GM18951 (cell line): ENCODE measurements around the gene HLCS.

Experiments
- POLR2A ChIP-seq: IDR thresholded peaks from 4 replicates; pipeline ENCODE4 v1.6.1; 2011; ENCODE audit warnings: mild to moderate bottlenecking; ENCODE audit not compliant: insufficient read length, insufficient read depth; ENCODE audit errors: extremely low read depth
- in situ Hi-C: fragments of 300-500 bp; cut with MboI; formaldehyde crosslinking; loops from one replicate; pipeline ENCODE4 v1.12.0; 2022; ENCODE audit warnings: low sequenced_read_pairs, mixed read lengths, inconsistent platforms; ENCODE audit not compliant: unreplicated experiment

The HLCS gene

DNA sequence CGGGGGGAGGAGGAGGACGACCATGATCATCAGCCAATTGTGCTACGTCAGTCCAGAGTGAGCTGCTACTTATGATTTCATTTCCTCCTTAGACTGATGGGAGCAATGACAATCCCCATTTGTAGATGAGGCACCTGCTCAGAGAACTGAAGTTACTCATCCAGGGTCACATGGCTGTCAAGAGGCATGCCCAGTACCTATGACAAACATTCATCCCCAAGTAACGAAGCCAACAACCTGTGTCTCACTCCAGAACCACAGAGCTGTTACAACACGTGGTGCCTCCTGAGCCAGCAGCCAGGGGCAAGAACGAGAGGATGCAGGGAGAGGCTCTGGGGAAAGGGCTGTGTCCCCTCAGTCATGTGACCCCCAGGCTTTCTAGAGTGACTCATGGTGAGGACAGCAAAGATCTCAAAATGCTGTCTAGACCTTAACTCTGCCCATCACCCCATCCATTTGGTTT, 173.9 kb downstream of the HLCS start:
- in situ Hi-C loops, result no loop called here
- TF ChIP-seq POLR2A, result no peak

DNA sequence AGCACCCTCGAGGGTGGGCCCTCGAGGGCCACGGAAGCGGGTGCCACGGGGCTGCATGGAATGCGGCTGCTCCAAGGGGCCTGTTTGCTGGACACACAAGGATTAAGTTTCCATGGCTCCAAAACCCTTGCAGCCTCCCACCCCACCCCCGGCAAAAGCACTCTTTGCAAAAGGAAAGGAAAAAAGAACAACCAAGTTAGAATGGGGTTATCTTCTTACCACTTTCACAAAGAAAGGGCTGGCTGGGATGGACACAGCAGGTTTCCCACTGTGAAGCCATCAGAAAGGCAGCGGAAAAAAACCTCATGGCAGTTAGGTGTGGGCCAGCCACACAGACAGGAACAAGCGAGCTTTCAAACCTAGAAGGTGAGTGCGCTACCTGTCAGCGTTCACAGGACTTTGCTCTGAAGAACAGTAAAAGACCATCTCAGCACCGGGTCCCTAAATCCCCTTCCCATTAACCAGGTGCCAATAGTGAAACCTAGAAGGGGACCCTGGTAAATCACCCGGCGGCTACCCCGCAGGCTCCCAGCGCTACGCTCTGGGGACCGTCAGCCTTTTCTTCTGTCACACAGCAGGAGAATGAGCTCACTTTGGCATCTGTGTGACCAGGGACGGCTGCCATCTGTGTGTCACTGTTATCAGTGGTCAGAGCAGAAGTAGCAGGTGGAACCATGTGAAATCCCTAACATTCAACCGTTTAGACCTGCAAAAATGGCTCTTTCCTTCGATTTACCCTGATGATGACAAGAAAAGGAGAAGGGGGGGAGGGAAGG, 174.6 kb downstream of the HLCS start:
- in situ Hi-C loops, result no loop called here

DNA sequence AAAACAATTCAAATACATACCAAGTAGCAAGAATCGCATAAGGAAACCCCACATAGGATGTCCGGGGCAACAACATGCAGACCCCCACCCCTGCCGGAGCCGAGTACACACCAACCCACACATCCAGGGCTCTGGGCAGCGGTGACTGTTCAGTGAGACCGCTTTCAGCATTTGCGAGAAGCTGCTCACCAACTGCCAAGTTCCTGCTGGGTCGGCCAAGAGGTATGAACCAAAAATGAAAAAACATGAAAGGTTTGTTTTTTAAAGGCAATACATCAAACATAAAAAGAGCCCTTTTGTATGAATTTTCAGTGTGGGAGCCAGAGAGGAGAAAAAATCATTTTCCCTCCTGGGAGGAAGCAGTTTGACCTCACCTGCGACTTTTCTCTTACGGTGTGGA, 175.3 kb downstream of the HLCS start:
- in situ Hi-C loops, result no loop called here

More for the DNA sequence above, 174.6 kb downstream of the HLCS start:
- TF ChIP-seq POLR2A, result no peak

DNA sequence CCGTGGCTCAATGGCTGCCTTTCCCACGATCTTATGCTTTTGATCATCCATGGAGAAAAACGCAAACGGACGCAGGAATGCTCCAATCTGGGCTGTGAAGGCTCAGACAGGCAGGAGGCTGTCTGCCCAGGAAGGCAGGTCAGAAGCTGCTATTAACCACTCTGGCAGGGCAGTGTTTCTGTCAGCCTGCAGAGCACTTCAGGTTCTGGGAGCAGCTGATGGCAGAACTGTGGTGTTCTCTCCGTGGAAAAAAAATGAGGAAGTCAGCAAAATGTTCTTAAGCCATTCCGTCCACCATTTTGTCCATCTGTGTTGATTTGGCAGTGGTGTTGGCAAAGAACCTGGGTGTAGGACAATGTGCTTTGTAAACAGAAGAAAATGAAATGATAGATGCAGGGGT, 175.9 kb downstream of the HLCS start:
- no peak for TF ChIP-seq POLR2A
- in situ Hi-C loops, result no loop called here

More for the DNA sequence above, 175.3 kb downstream of the HLCS start:
- TF ChIP-seq POLR2A, result no peak

DNA sequence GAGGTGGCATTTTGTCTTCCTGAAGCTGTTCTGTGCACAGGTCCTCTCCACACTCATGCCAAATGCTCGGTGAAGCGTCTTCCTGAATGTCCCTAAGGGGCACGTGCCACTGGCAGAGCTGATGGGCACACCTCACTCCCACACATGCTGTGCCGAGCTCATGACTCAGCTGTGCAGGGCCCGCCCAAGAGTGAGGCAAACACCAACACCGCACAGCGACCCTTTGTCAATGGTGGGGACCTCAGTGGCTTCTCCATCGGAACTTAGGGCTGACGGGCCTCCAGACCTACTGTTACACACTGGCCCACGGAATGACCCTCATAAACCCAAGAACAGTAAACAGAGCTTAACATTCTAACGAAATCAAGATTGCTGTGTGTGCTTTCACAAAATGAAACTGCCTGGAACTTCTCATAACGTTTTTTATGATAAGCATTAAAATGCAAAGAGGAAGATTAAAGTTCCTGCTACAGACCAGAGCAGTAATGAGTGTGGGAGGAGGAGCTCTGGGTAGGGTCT, 178.3 kb downstream of the HLCS start:
- no peak for TF ChIP-seq POLR2A
- in situ Hi-C loops, result no loop called here

DNA sequence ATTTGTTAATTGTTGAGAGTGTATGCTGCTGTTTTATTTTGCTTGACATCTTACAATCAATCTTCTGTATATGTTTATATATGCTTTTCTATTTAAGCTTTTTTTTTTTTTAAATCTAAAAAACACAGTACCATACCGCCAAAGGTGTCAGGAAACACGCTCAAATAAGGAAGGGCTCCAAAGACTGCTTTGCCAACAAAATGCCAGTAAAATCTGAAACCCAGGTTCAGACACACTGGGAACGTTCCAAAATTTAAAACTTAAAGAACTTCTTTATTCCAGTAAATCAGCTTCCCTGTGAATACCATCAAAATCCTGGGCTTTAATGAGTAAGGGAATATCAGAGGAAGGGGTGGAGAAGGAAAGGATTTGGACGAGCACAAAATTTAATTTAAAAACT, 180.3 kb downstream of the HLCS start:
- in situ Hi-C loops, result no loop called here
- no peak for TF ChIP-seq POLR2A

DNA sequence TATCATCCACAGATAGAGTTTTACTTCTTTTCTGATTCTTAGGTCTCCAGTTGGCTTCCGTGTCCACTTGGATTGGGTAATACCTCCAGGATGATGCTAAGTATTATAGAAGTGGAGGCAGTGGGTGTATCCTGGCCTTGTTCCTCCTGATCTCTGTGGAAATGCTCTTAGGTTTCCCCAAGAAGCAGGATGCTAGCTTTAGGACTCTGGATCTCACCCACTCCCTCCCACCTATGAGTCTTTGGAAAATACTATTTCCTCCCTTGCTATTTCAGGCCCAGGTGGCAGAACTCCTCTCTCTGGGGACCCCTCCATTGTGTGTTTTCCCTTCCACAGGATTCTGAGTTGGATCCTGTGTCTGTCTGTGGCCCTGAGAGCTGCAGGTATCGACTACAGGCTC, 180.9 kb downstream of the HLCS start:
- TF ChIP-seq POLR2A, result no peak
- in situ Hi-C loops, result no loop called here

DNA sequence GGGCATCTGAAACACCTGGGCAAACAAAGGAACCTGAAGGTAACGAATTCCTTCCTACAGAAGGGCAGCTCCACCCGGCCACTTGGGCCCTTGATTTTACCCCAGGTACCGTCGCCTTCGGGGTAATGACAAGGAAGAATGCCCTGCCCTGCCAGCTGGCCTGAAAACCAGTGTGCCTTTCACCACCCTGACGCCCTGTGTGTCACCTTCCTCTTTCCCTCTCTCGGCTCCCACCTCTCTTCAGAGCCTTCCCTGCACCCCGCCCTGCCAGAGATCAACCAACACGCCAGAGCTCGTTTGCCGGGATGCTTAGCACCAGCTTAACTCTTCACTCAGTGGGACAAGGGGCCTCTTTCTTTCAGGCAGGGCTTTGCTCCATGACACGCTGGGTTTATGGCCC, 181.5 kb downstream of the HLCS start:
- in situ Hi-C loops, result no loop called here
- TF ChIP-seq POLR2A, result no peak

DNA sequence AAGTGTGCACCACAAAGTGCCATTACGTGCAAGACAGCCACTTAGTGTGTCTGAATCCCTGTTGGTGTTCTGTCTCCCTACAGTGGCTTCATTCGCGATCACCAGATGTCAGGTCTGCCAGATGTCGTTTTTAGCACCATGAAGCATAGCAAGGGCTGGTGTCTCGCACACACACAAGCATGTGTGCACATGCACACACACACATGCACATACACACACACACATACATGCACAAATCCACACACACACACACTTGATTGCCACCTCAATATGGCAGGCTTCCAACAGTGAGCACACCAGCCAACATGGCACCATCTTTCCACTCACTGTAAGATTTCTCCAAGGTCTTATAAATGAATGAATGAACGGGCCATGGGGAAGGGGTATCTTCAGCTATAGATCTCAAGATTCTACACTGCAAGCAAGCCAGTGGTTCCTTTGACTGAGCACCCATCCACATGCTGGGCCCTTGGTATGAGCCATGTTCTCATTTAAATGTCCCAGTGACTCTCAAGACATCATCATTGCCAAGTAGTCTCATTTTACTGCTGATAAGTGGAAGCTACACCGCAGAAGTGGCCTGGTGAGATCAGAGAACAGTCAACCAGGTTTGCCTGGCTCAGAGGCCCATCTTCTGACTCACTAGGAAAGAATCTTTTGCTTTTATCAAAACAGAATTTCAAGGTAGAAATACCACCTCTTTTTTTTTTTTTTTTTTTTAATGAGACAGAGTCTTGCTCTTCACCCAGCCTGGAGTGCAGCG, 182.7 kb downstream of the HLCS start:
- in situ Hi-C loops, result no loop called here
- no peak for TF ChIP-seq POLR2A

DNA sequence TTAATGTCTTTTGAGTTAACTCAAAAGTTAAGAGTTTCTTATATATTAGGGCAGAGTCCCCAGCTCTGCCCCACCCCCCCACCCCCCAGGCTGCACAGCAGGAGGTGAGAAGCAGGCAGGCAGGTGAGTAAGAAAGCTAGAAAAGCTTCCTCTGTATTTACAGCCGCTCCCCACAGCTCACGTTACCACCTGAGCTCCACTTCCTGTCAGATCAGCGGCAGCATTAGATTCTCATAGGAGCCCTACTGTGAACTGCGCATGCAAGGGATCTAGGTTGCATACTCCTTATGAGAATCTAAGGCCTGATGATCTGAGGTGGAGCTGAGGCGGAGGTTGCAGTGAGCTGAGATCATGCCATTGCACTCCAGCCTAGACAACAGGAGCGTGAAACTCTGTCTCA, 185.6 kb downstream of the HLCS start:
- in situ Hi-C loops, result no loop called here
- TF ChIP-seq POLR2A, result no peak

DNA sequence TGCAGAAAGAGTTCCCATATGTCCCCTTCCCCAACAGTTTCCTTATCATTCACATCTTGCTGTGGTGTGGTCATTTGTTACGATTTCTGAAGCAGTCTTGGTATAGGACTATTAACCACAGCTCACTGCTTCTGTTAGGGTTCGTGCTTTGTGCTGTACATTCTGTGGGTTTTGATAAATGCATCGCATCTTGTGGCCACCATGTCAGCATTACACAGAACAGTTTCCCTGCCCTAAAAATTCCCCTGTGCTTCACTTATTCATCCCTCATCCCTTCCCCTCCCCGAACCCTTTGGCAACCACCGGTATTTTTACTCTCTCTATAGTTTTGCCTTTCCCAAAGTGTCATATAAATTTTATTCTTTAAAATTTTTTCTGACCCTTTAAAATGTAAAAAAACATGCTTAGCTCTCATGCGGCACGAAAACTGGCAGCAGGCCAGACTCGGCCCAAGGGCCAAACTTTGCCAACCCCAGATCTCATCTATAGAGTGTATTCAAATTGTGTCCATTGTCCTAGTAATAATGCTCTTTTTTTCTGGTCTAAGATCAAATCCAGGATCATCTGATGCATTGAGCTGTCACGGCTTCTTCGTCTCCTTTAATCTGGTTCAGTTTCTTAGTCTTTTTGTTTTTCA, 189.4 kb downstream of the HLCS start:
- in situ Hi-C loops, result no loop called here
- TF ChIP-seq POLR2A, result no peak

DNA sequence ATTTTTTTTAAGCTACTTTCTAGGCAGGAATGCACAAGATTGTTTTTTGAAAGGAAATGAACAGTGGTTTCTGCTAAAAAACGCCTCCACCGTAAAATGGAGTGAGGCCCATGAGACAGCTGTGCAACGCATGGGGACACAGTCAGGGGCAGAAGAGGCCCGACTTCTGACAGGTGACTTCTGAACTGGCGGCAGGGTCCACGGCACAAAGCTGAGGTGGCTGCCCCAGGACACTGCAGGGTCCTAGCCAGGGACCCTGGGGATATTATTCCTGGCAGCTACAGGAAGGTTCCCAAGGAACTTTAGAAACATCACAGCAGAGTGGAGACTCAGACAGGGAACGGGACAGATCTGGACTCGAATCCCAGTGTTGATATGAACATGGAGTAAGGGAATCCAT, 192.5 kb downstream of the HLCS start:
- in situ Hi-C loops, result no loop called here
- TF ChIP-seq POLR2A, result no peak

DNA sequence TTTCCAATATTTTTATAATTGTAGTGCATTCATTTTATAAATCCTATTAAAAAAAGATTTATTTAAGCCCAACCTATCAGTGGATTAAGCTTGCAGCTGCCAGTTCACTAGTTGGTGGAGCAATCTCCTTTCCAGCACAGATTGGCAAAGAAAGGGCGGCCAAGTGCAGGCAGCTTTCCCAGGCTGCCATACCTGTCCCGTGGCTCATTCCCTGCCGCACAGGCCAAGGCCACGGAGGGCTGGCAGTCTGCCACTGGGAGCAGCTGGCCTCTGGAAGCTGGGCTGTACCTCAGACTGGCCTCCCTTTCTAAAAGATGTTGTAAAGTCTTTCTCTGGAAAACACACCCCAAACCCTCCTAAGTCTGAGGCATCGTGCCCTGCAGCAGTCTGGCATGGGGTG, 193.4 kb downstream of the HLCS start:
- TF ChIP-seq POLR2A, result no peak
- in situ Hi-C loops, result no loop called here
